PFSK-1 (cell line): ENCODE measurements around the gene BRPF3.

Source experiments
- TAF1 ChIP-seq: IDR thresholded peaks from 2 replicates; pipeline ENCODE4 v1.6.1; 2012; ENCODE audit warnings: low read length, control low read depth, borderline replicate concordance; ENCODE audit not compliant: insufficient read depth
- TF ChIP-seq, protein P1 (sequence below), 2 experiments: IDR thresholded peaks; 2 replicates each; pipeline versions ENCODE4 v1.6.1 to v1.8.0; 2011 to 2012; ENCODE audit warnings: low read depth in 2 of 2, low read length in 2 of 2, control low read depth in 1 of 2, inconsistent platforms in 1 of 2, mild to moderate bottlenecking in 1 of 2, moderate library complexity in 1 of 2; ENCODE audit not compliant: insufficient read depth in 1 of 2

DNA sequence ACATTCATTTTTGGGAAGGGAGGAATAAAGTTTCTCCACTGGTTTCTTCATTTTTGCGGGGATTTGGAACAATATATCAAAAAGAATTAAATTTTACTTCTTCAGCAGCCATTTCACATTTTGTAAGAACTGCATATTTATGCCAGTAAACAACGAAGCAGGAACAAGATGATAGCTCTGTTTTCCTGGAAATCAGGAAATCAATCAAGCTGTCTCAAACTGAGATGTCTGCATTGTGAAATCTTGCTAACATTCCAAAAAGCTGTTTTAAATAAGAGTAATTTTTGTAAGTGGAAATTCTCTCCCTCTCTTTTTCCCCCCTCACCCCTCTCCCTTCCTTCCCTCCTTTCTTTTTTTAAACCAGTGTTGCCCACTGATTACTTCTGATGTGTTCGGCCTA, 46.3 kb upstream of the BRPF3 start:
- TF ChIP-seq TAF1: no peak
- TF ChIP-seq, protein P1, sequence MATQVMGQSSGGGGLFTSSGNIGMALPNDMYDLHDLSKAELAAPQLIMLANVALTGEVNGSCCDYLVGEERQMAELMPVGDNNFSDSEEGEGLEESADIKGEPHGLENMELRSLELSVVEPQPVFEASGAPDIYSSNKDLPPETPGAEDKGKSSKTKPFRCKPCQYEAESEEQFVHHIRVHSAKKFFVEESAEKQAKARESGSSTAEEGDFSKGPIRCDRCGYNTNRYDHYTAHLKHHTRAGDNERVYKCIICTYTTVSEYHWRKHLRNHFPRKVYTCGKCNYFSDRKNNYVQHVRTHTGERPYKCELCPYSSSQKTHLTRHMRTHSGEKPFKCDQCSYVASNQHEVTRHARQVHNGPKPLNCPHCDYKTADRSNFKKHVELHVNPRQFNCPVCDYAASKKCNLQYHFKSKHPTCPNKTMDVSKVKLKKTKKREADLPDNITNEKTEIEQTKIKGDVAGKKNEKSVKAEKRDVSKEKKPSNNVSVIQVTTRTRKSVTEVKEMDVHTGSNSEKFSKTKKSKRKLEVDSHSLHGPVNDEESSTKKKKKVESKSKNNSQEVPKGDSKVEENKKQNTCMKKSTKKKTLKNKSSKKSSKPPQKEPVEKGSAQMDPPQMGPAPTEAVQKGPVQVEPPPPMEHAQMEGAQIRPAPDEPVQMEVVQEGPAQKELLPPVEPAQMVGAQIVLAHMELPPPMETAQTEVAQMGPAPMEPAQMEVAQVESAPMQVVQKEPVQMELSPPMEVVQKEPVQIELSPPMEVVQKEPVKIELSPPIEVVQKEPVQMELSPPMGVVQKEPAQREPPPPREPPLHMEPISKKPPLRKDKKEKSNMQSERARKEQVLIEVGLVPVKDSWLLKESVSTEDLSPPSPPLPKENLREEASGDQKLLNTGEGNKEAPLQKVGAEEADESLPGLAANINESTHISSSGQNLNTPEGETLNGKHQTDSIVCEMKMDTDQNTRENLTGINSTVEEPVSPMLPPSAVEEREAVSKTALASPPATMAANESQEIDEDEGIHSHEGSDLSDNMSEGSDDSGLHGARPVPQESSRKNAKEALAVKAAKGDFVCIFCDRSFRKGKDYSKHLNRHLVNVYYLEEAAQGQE (IDR thresholded peaks at IDR 0.05; ENCODE audit: insufficient read depth in 1 of 2, low read depth in 2 of 2, low read length in 2 of 2): no peak
